ENCODE measurements around the gene SNED1.

DNA sequence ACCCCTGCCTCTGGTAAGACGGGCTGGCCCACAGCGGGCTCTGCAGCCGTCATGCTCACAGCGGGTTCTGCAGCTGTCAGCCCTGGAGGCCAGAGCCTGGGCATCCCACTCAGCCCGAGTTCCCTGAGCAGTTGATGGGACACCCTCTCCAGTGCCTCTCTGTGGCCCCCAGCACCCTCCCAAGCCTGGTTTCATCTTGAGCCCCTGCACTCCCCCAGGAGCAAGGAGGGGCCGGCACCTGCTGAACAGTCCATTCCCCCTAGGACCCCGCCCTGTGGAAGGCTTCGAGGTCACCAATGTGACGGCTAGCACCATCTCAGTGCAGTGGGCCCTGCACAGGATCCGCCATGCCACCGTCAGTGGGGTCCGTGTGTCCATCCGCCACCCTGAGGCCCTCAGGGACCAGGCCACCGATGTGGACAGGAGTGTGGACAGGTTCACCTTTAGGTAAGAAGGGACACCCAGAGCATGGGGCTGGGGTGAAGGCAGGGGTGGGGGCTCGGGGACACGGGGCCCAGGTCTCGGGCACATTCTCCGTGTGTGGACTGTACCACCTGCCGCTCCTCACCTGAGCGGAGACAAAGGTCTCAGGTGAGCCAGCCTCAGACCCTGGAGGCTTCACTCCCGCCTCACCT lies 69.2 kb downstream of the SNED1 start:
- TF ChIP-seq POLR2A (IDR thresholded peaks at IDR 0.05): no peak
- TF ChIP-seq, protein P1, sequence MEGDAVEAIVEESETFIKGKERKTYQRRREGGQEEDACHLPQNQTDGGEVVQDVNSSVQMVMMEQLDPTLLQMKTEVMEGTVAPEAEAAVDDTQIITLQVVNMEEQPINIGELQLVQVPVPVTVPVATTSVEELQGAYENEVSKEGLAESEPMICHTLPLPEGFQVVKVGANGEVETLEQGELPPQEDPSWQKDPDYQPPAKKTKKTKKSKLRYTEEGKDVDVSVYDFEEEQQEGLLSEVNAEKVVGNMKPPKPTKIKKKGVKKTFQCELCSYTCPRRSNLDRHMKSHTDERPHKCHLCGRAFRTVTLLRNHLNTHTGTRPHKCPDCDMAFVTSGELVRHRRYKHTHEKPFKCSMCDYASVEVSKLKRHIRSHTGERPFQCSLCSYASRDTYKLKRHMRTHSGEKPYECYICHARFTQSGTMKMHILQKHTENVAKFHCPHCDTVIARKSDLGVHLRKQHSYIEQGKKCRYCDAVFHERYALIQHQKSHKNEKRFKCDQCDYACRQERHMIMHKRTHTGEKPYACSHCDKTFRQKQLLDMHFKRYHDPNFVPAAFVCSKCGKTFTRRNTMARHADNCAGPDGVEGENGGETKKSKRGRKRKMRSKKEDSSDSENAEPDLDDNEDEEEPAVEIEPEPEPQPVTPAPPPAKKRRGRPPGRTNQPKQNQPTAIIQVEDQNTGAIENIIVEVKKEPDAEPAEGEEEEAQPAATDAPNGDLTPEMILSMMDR (IDR thresholded peaks at IDR 0.05 in 4 of 5, conservative IDR thresholded peaks at IDR 0.05 in 1 of 5): no peak

Measured in gastrocnemius medialis (tissue), 4 donors.